Loucy (cell line): ENCODE results near the gene CLSTN1.
"Not testable (repeated sequence)": the region's sequence is repeated elsewhere in the genome, so short reads cannot be mapped to it uniquely, and the experiment has no call there.

Experiments
- H2AFZ ChIP-seq: fragments of 200-600 bp; sonication (generic); 2 replicates; pipeline ENCODE4 v1.6.0; 2016; ENCODE audit warnings: antibody characterized with exemption, mild to moderate bottlenecking, low read length, moderate library complexity
- H3F3A ChIP-seq: fragments of 200-600 bp; 2 replicates; pipeline ENCODE4 v1.6.0; 2016; ENCODE audit warnings: antibody characterized with exemption, low read depth, mild to moderate bottlenecking
- H3K27me3 ChIP-seq: fragments of 200-600 bp; sonication (generic); 2 replicates; pipeline ENCODE4 v1.6.1; 2014; ENCODE audit warnings: low read length, mild to moderate bottlenecking; ENCODE audit not compliant: insufficient read depth, poor library complexity, severe bottlenecking
- H3K36me3 ChIP-seq: fragments of 200-600 bp; sonication (generic); 2 replicates; pipeline ENCODE4 v1.6.1; 2016; ENCODE audit warnings: low read length; ENCODE audit not compliant: insufficient read depth
- H3K4me1 ChIP-seq: fragments of 200-600 bp; sonication (generic); 2 replicates; pipeline ENCODE4 v1.5.1; 2014; ENCODE audit warnings: low read length, mild to moderate bottlenecking; ENCODE audit not compliant: insufficient read depth, poor library complexity, severe bottlenecking
- H3K4me2 ChIP-seq: fragments of 200-600 bp; sonication (generic); 2 replicates; pipeline ENCODE4 v1.6.0; 2014; ENCODE audit warnings: antibody characterized with exemption, low read length, low read depth, mild to moderate bottlenecking; ENCODE audit not compliant: poor library complexity, severe bottlenecking
- H3K4me3 ChIP-seq: fragments of 200-600 bp; sonication (generic); 2 replicates; pipeline ENCODE4 v1.5.1; 2014; ENCODE audit warnings: low read length, mild to moderate bottlenecking, mixed read lengths; ENCODE audit not compliant: poor library complexity, severe bottlenecking
- H3K79me2 ChIP-seq: fragments of 200-600 bp; sonication (generic); 2 replicates; pipeline ENCODE4 v1.6.1; 2014; ENCODE audit warnings: low read length; ENCODE audit not compliant: insufficient read depth
- H3K9ac ChIP-seq: fragments of 200-600 bp; sonication (generic); 2 replicates; pipeline ENCODE4 v1.6.0; 2014; ENCODE audit warnings: mild to moderate bottlenecking, low read depth, low read length, moderate library complexity; ENCODE audit not compliant: poor library complexity, severe bottlenecking
- H3K9me2 ChIP-seq: fragments of 200-600 bp; sonication (generic); replicated peaks from 2 replicates; pipeline ENCODE4 v1.6.1; 2016; ENCODE audit warnings: low read depth, low read length, mixed read lengths
- H3K9me3 ChIP-seq: fragments of 200-600 bp; sonication (generic); 2 replicates; pipeline ENCODE4 v1.6.1; 2014; ENCODE audit warnings: mild to moderate bottlenecking, antibody characterized with exemption, low read length, low read depth; ENCODE audit not compliant: insufficient read depth
- H4K20me1 ChIP-seq: fragments of 200-600 bp; sonication (generic); 2 replicates; pipeline ENCODE4 v1.6.0; 2014; ENCODE audit warnings: antibody characterized with exemption, low read length, mild to moderate bottlenecking; ENCODE audit not compliant: insufficient read depth, poor library complexity, severe bottlenecking
- CTCF ChIP-seq: fragments of 200-600 bp; sonication (generic); conservative IDR thresholded peaks from 2 replicates; pipeline ENCODE4 v1.5.1; 2014; ENCODE audit warnings: mild to moderate bottlenecking, antibody characterized with exemption, low read length
- EZH2phosphoT487 ChIP-seq: fragments of 200-600 bp; IDR thresholded peaks from 2 replicates; pipeline ENCODE4 v1.6.1; 2018; ENCODE audit warnings: antibody characterized with exemption, mild to moderate bottlenecking, moderate library complexity, borderline replicate concordance

The CLSTN1 gene

GRCh38 chr1:9794081-9794480 is 29.7 kb downstream of the CLSTN1 start:
- H3K9me3 ChIP-seq = no peaks in the 10 kb centered on the region
- no peaks in the 10 kb centered on the region for H3K27me3 ChIP-seq
- no peaks in the 10 kb centered on the region for H3K36me3 ChIP-seq
- no peaks in the 10 kb centered on the region for H3F3A ChIP-seq
- no peak overlapping the region for H3K4me2 ChIP-seq
- no peak overlapping the region for H3K4me3 ChIP-seq
- H3K4me1 ChIP-seq = no peaks in the 10 kb centered on the region
- peaks cover 89% of the 10 kb centered on the region for H3K79me2 ChIP-seq
- H3K9ac ChIP-seq = no peak overlapping the region
- no peaks in the 10 kb centered on the region for H3K9me2 ChIP-seq
- H4K20me1 ChIP-seq = peaks cover 21% of the 10 kb centered on the region
- no peak for TF ChIP-seq EZH2phosphoT487
- no peak for TF ChIP-seq CTCF
- no peak overlapping the region for H2AFZ ChIP-seq

DNA sequence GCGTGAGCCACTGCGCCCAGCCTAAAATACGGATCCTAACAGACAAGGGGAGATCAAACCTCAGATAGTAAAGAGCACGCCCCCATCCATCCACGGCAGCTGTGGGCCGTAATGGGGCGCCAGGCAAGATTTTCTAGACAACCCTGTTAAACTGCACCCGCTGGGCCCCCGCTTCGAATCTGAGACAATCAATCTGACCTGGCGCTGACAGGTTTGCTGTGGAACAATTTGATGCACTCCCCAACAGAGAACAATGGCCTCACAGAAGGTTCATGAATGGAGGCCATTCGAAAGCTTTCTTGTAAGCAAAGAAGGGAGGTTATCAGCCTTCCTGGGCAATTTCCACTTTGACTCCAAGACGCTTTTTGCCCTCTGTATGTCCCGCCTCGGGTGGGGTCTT is 30.5 kb downstream of the CLSTN1 start:
- TF ChIP-seq CTCF (no peak), EZH2phosphoT487 (no peak)
- Histone ChIP-seq H3K9ac (no peak overlapping the region), H2AFZ (no peak overlapping the region), H4K20me1 (peaks cover 17% of the 10 kb centered on the region), H3K36me3 (no peaks in the 10 kb centered on the region), H3K79me2 (peaks cover 89% of the 10 kb centered on the region), H3K4me1 (no peaks in the 10 kb centered on the region), H3F3A (no peaks in the 10 kb centered on the region), H3K4me3 (no peak overlapping the region), H3K27me3 (no peaks in the 10 kb centered on the region), H3K4me2 (no peak overlapping the region), H3K9me3 (no peaks in the 10 kb centered on the region), H3K9me2 (no peaks in the 10 kb centered on the region)

GRCh38 chr1:9792156-9793042 is 31.4 kb downstream of the CLSTN1 start:
- peaks cover 89% of the 10 kb centered on the region for H3K79me2 ChIP-seq
- TF ChIP-seq CTCF = no peak
- no peak for TF ChIP-seq EZH2phosphoT487
- H3K36me3 ChIP-seq = no peaks in the 10 kb centered on the region
- no peaks in the 10 kb centered on the region for H3K9me2 ChIP-seq
- no peak overlapping the region for H3K4me3 ChIP-seq
- no peaks in the 10 kb centered on the region for H3F3A ChIP-seq
- no peaks in the 10 kb centered on the region for H3K27me3 ChIP-seq
- no peak overlapping the region for H3K4me2 ChIP-seq
- H3K9ac ChIP-seq = no peak overlapping the region
- no peak overlapping the region for H2AFZ ChIP-seq
- peaks cover 15% of the 10 kb centered on the region for H4K20me1 ChIP-seq
- H3K4me1 ChIP-seq = peaks cover 9% of the 10 kb centered on the region
- no peaks in the 10 kb centered on the region for H3K9me3 ChIP-seq

- not testable (repeated sequence) for H3K9me3 ChIP-seq, H4K20me1 ChIP-seq, H3K36me3 ChIP-seq, H3K4me3 ChIP-seq, H3K27me3 ChIP-seq, H3K9ac ChIP-seq, H3F3A ChIP-seq, H3K4me1 ChIP-seq, H2AFZ ChIP-seq, H3K4me2 ChIP-seq, H3K9me2 ChIP-seq
- H3K79me2 ChIP-seq = peaks cover 92% of the 10 kb centered on the region
Measured at GRCh38 chr1:9789700-9790099, 34.1 kb downstream of the CLSTN1 start.
